GM21717 (cell line): Measurements from ENCODE around the gene NOD1.

Experiments
- ATAC-seq: cut with Tn5 transposase; IDR thresholded peaks from one replicate; pipeline ENCODE4 v1.9.1; 2021; ENCODE audit warnings: mild to moderate bottlenecking, moderate library complexity; ENCODE audit not compliant: unreplicated experiment

Gene NOD1

DNA sequence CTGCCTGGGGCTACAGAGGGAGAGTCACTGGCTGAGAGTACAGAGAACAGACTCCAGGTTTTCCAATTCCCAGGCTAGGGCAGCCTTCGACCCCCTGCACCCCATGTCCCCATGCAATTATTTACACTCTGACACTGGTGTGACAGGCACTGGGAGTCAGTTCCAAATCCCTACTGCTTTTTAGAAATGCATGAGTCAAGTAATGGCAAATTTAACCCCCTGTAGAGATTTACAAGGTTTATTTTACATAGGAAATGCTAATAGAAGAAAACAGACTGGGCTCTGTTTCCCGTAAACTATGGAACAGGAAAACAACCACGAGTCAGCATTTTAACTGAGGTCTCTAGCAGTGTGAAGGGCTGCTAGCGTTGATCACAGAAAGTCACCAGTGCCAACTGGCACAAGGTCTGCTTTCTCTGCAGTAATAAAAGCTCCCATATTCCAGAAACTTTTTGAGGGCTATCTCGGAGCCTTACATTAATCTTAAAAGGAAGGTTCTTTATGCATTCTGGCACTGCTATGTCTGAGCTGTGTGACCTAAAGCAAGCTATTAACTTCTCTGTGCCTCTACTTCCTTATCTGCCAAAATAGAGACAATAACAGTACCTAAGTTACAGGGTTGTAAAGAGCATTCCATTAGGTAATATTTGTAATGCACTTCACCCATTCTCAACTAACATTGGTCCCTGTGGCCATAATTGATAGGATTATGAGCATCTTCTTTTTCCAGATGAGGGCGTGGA, 28.2 kb downstream of the NOD1 start:
- ATAC-seq = no peak

DNA sequence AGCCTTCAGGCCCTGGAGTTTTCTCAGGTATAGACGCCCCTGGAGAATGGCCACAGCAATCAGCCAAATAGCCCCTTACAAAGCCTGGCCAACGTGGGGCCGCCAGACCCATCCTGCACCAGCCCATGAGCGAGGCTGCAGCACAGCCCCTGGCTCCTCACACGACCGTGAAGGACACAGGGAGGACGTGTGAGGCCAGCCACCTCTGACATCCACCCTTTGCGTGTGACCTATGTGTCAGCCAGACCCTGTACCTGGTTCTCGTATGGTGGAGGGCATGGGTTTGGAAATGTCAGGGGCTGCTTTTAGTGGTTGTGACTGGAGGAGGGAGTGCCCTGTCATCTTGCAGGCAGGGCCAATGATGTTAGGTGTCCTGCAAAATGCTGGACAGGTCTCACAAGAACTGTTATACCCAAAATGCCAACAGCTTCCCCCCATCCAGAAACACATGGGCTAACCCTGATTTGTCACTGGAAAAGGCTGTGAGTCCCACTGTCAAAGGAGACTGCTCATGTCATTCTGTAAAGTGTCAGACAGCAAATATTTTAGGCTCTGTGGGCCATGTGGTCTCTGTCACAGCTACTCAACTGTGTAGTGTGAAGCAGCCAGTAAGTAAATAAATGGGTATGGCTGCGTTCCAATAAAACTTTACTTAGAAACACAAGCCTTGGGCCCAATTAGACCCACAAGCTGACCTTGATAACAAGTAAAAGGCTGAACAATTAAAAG, 30.0 kb downstream of the NOD1 start:
- no peak for ATAC-seq

GRCh38 chr7:30447466-30447865, 31.1 kb downstream of the NOD1 start:
- ATAC-seq = no peak

DNA sequence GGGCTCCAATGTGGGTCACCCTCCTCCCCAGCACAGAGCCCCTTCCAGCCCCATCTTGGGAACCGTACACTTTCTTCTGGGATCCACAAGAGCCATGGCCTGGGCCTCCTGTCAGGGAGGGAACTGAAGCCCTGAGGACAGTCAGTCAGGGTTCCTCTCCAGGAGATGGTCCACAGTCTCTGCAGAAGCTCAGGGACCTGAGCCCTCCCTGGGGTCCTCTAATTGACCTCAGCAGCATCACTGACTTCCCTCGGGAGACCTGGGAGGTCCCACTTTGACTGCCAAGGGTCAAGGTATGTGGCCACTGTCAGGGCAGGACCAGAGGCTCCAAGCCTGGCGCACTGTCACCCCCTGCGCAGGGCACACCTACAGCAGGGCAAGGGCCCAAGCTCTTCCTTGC, 32.3 kb downstream of the NOD1 start:
- ATAC-seq = peak; percentile 21

- ATAC-seq = peak; percentile 98
Measured at GRCh38 chr7:30445770-30446169, 32.8 kb downstream of the NOD1 start.

GRCh38 chr7:30437823-30438574, 40.6 kb downstream of the NOD1 start:
- no peak for ATAC-seq

GRCh38 chr7:30436518-30436917, 42.1 kb downstream of the NOD1 start:
- no peak for ATAC-seq

- ATAC-seq = no peak
Measured at GRCh38 chr7:30436046-30436445, 42.5 kb downstream of the NOD1 start.

GRCh38 chr7:30434140-30434799, 44.3 kb downstream of the NOD1 start:
- peak; percentile 59 for ATAC-seq

DNA sequence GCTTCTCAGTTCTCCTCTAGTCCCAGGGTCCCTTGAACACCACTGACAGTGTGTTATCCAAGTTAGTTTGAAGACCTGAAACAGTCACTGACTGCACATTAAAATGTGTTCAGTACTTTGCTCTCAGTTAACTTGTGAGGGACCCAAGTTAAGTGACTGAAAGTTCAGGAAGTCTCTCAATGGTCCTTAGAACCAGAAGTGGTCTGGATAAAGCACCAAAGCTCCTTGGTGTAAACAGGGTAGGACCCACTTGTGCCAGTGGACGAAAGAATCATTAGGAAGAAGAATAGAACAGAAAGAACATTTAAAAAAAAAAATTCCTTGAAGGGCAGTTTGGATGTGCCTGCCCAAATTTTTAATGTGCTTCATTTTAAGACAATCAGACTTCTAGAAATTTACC, 45.1 kb downstream of the NOD1 start:
- no peak for ATAC-seq

GRCh38 chr7:30433082-30433481, 45.5 kb downstream of the NOD1 start:
- no peak for ATAC-seq

DNA sequence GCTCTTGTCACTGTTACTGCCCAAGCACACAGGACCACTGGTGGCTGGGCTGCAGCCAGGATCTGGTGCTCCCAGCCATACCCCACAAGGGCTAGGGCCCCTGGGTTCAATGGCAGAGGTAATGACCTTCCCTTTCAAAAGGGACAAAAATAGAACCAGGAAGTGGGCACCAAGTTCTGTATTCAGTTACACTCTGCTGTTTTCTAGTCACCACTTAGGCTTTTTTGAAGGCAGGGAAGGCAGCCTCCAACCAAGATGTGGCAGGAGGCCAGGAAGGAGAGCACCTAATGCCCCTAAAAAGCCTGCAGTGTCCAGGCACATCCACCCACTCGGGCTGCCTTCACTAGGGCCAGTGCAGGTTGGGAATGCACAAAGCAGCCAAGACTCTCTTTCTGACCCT, 47.8 kb downstream of the NOD1 start:
- ATAC-seq = no peak

DNA sequence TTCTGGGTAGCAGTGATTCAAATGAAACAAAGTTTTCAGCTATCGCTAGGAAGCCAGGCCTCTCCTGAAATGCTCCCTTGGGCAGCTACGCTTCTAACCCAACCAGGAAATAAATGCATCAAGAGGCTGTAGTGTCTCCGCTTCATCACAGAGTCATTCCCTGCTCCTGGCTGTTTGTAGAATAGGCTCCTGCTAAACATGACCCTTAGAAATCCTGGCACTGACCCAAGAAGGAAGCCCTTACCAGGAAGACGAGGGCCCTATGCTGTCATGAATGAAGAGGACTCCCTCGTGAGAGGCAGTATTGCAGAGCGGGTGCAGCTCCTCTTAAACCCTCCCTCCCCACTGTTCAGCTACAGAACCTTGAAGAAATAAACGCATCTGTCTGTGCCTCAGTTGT, 48.3 kb downstream of the NOD1 start:
- no peak for ATAC-seq

- no peak for ATAC-seq
Measured at GRCh38 chr7:30429156-30429530, 49.4 kb downstream of the NOD1 start.

DNA sequence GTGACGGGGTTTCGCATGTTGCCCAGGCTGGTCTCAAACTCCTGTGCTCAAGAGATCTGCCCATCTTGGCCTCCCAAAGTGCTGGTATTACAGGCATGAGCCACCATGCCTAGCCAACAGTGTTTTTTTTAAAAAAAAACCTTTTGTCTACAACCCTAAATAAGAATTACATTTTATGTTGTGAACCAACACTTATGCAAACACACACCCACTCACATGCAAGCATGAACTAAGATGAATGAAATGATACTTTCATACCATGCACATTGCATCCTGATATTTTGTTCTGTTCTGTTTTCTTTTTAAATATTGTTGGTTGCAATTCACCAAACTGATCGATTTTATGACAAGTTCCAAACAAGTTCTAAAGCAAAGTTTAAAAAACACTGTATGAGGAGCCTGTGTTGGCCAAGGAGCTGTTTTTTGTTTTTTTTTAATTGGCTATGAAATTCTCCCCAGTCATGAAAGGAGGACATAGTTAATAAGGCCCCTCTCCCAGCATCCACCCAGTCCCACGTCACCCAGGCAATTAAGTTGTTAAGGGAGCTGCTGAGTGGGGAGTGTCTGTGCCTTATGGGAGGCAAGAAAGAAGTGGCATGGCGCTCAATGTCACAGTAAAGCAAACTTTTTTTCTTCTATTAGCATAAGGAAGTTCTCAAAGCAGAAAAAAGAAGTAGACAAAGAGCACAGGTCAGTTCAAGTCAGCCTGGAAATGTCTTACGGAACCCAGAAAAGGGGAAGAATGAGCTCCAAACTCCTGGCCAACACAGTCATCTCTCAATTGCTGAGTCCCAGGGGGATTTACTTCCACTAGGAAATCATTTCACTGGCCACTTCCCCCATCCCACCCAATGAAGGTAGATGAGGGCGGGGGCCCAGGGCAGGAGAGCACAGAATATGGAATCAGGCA, 50.1 kb downstream of the NOD1 start:
- ATAC-seq = no peak

- no peak for ATAC-seq
Measured at GRCh38 chr7:30427296-30428070, 51.1 kb downstream of the NOD1 start.

- no peak for ATAC-seq
Measured at GRCh38 chr7:30424506-30424905, 54.1 kb downstream of the NOD1 start.

DNA sequence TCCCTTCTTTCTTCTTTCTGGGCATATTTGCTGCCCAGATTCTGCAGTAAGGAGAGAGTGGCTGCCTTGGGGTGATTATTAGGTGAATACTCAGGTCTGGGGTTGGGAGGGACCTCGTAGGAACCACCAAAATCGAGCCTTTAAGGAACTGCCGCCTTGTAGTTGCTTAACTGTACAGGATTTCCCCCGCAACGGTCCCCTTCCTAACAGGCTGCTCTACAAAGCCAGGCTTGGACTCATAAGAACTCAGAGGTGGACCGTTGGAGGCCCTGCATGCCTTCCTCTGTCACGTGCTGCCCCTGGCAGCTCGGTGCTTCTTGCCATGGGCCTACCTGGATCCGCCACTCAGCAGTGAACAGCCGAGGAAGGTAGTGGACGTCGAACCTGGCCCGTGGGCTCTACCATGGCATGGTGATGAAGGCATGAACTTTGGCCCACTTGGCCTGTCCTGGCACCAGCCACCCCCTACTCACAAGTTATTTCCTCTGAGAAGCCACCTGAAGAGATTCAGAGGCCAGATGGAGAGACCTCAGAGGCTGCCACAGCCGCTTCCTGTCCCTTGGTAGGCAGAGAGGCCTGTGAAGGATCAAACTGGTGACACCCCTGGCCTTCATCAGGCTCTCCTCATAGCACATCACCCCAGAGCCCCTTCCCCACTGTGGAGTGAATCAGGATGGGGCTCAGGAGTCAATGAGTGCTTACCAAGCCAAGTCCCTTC, 54.6 kb downstream of the NOD1 start:
- ATAC-seq = no peak

- no peak for ATAC-seq
Measured at GRCh38 chr7:30422922-30423321, 55.7 kb downstream of the NOD1 start.
